Measurements from ENCODE around the gene SCRN3.
"Not testable (repeated sequence)": the region's sequence is repeated elsewhere in the genome, so short reads cannot be mapped to it uniquely, and the experiment has no call there.

The SCRN3 gene

GRCh38 chr2:174410039-174410438 is 14.5 kb downstream of the SCRN3 start:
- H3K4me2 ChIP-seq (ENCODE audit: low read length); H3K4me1 ChIP-seq (ENCODE audit: control insufficient read depth, insufficient read depth, low read length); H3K4me3 ChIP-seq (ENCODE audit: low read length); H3K9me3 ChIP-seq (replicated peaks; ENCODE audit: low read length); H3K27me3 ChIP-seq (ENCODE audit: control insufficient read depth, insufficient read depth, low read length); H3K36me3 ChIP-seq (ENCODE audit: insufficient read depth, low read length); H3K9ac ChIP-seq (ENCODE audit: low read depth, low read length): not testable (repeated sequence)

- Histone ChIP-seq H3K4me3 (ENCODE audit: low read length) (no peak overlapping the region), H3K9ac (ENCODE audit: low read depth, low read length) (no peak overlapping the region), H3K4me2 (ENCODE audit: low read length) (no peak overlapping the region)
Measured at GRCh38 chr2:174412256-174412655, 16.7 kb downstream of the SCRN3 start.

GRCh38 chr2:174428214-174428613 is 32.7 kb downstream of the SCRN3 start:
- Histone ChIP-seq H3K4me3 (ENCODE audit: low read length) (no peak overlapping the region), H3K36me3 (ENCODE audit: insufficient read depth, low read length) (peaks cover 4% of the 10 kb centered on the region), H3K27me3 (ENCODE audit: control insufficient read depth, insufficient read depth, low read length) (no peaks in the 10 kb centered on the region), H3K4me2 (ENCODE audit: low read length) (no peak overlapping the region), H3K9me3 (replicated peaks; ENCODE audit: low read length) (no peaks in the 10 kb centered on the region), H3K9ac (ENCODE audit: low read depth, low read length) (no peak overlapping the region), H3K4me1 (ENCODE audit: control insufficient read depth, insufficient read depth, low read length) (no peaks in the 10 kb centered on the region)

More at GRCh38 chr2:174412256-174412655, 16.7 kb downstream of the SCRN3 start:
- H3K36me3 ChIP-seq (ENCODE audit: insufficient read depth, low read length), result no peaks in the 10 kb centered on the region
- no peaks in the 10 kb centered on the region for H3K27me3 ChIP-seq (ENCODE audit: control insufficient read depth, insufficient read depth, low read length)
- H3K9me3 ChIP-seq (replicated peaks; ENCODE audit: low read length), result no peaks in the 10 kb centered on the region
- no peaks in the 10 kb centered on the region for H3K4me1 ChIP-seq (ENCODE audit: control insufficient read depth, insufficient read depth, low read length)

GRCh38 chr2:174430066-174430465 is 34.5 kb downstream of the SCRN3 start:
- H3K4me1 ChIP-seq (ENCODE audit: control insufficient read depth, insufficient read depth, low read length), result no peaks in the 10 kb centered on the region
- H3K27me3 ChIP-seq (ENCODE audit: control insufficient read depth, insufficient read depth, low read length), result no peaks in the 10 kb centered on the region
- no peak overlapping the region for H3K9ac ChIP-seq (ENCODE audit: low read depth, low read length)
- H3K4me3 ChIP-seq (ENCODE audit: low read length), result no peak overlapping the region
- peaks cover 4% of the 10 kb centered on the region for H3K36me3 ChIP-seq (ENCODE audit: insufficient read depth, low read length)
- H3K9me3 ChIP-seq (replicated peaks; ENCODE audit: low read length), result no peaks in the 10 kb centered on the region
- no peak overlapping the region for H3K4me2 ChIP-seq (ENCODE audit: low read length)

- H3K27me3 ChIP-seq (ENCODE audit: control insufficient read depth, insufficient read depth, low read length), result no peaks in the 10 kb centered on the region
- no peaks in the 10 kb centered on the region for H3K9me3 ChIP-seq (replicated peaks; ENCODE audit: low read length)
- no peaks in the 10 kb centered on the region for H3K4me1 ChIP-seq (ENCODE audit: control insufficient read depth, insufficient read depth, low read length)
- H3K9ac ChIP-seq (ENCODE audit: low read depth, low read length), result no peak overlapping the region
- peaks cover 8% of the 10 kb centered on the region for H3K36me3 ChIP-seq (ENCODE audit: insufficient read depth, low read length)
- H3K4me2 ChIP-seq (ENCODE audit: low read length), result no peak overlapping the region
- no peak overlapping the region for H3K4me3 ChIP-seq (ENCODE audit: low read length)
Measured at GRCh38 chr2:174431902-174432301, 36.4 kb downstream of the SCRN3 start.

- H3K9ac ChIP-seq (ENCODE audit: low read depth, low read length), result no peak overlapping the region
- no peak overlapping the region for H3K4me2 ChIP-seq (ENCODE audit: low read length)
- H3K36me3 ChIP-seq (ENCODE audit: insufficient read depth, low read length), result peaks cover 4% of the 10 kb centered on the region
- H3K27me3 ChIP-seq (ENCODE audit: control insufficient read depth, insufficient read depth, low read length), result no peaks in the 10 kb centered on the region
- no peaks in the 10 kb centered on the region for H3K9me3 ChIP-seq (replicated peaks; ENCODE audit: low read length)
- H3K4me3 ChIP-seq (ENCODE audit: low read length), result no peak overlapping the region
- H3K4me1 ChIP-seq (ENCODE audit: control insufficient read depth, insufficient read depth, low read length), result no peaks in the 10 kb centered on the region
Measured at GRCh38 chr2:174436351-174436750, 40.8 kb downstream of the SCRN3 start.

GRCh38 chr2:174438146-174438886 is 42.8 kb downstream of the SCRN3 start:
- Histone ChIP-seq H3K4me2 (ENCODE audit: low read length) (no peak overlapping the region), H3K27me3 (ENCODE audit: control insufficient read depth, insufficient read depth, low read length) (no peaks in the 10 kb centered on the region), H3K9me3 (replicated peaks; ENCODE audit: low read length) (no peaks in the 10 kb centered on the region), H3K36me3 (ENCODE audit: insufficient read depth, low read length) (peaks cover 4% of the 10 kb centered on the region), H3K4me3 (ENCODE audit: low read length) (no peak overlapping the region), H3K9ac (ENCODE audit: low read depth, low read length) (no peak overlapping the region), H3K4me1 (ENCODE audit: control insufficient read depth, insufficient read depth, low read length) (peaks cover 11% of the 10 kb centered on the region)

- Histone ChIP-seq H3K9me3 (replicated peaks; ENCODE audit: low read length) (no peaks in the 10 kb centered on the region), H3K9ac (ENCODE audit: low read depth, low read length) (no peak overlapping the region), H3K36me3 (ENCODE audit: insufficient read depth, low read length) (peaks cover 4% of the 10 kb centered on the region), H3K4me2 (ENCODE audit: low read length) (no peak overlapping the region), H3K27me3 (ENCODE audit: control insufficient read depth, insufficient read depth, low read length) (no peaks in the 10 kb centered on the region), H3K4me3 (ENCODE audit: low read length) (no peak overlapping the region), H3K4me1 (ENCODE audit: control insufficient read depth, insufficient read depth, low read length) (peaks cover 11% of the 10 kb centered on the region)
Measured at GRCh38 chr2:174439323-174439722, 43.8 kb downstream of the SCRN3 start.

- Histone ChIP-seq H3K36me3 (ENCODE audit: insufficient read depth, low read length) (peaks cover 4% of the 10 kb centered on the region), H3K9me3 (replicated peaks; ENCODE audit: low read length) (no peaks in the 10 kb centered on the region), H3K4me2 (ENCODE audit: low read length) (no peak overlapping the region), H3K27me3 (ENCODE audit: control insufficient read depth, insufficient read depth, low read length) (no peaks in the 10 kb centered on the region), H3K4me1 (ENCODE audit: control insufficient read depth, insufficient read depth, low read length) (peaks cover 13% of the 10 kb centered on the region), H3K4me3 (ENCODE audit: low read length) (no peak overlapping the region), H3K9ac (ENCODE audit: low read depth, low read length) (no peak overlapping the region)
Measured at GRCh38 chr2:174439950-174440349, 44.4 kb downstream of the SCRN3 start.

GRCh38 chr2:174442546-174443510 is 47.3 kb downstream of the SCRN3 start:
- Histone ChIP-seq H3K9me3 (replicated peaks; ENCODE audit: low read length) (no peaks in the 10 kb centered on the region), H3K9ac (ENCODE audit: low read depth, low read length) (peak overlapping the region; percentile 10), H3K36me3 (ENCODE audit: insufficient read depth, low read length) (no peaks in the 10 kb centered on the region), H3K27me3 (ENCODE audit: control insufficient read depth, insufficient read depth, low read length) (no peaks in the 10 kb centered on the region), H3K4me3 (ENCODE audit: low read length) (peak overlapping the region; percentile 20), H3K4me1 (ENCODE audit: control insufficient read depth, insufficient read depth, low read length) (peaks cover 18% of the 10 kb centered on the region), H3K4me2 (ENCODE audit: low read length) (peak overlapping the region; percentile 48)

GRCh38 chr2:174444761-174445160 is 49.2 kb downstream of the SCRN3 start:
- H3K27me3 ChIP-seq (ENCODE audit: control insufficient read depth, insufficient read depth, low read length), result no peaks in the 10 kb centered on the region
- no peak overlapping the region for H3K4me3 ChIP-seq (ENCODE audit: low read length)
- no peaks in the 10 kb centered on the region for H3K9me3 ChIP-seq (replicated peaks; ENCODE audit: low read length)
- no peak overlapping the region for H3K4me2 ChIP-seq (ENCODE audit: low read length)
- no peak overlapping the region for H3K9ac ChIP-seq (ENCODE audit: low read depth, low read length)
- no peaks in the 10 kb centered on the region for H3K36me3 ChIP-seq (ENCODE audit: insufficient read depth, low read length)
- H3K4me1 ChIP-seq (ENCODE audit: control insufficient read depth, insufficient read depth, low read length), result peaks cover 18% of the 10 kb centered on the region

Measured in skeletal muscle satellite cell (primary cell).